Right ventricle myocardium inferior (tissue), 1 donor: ENCODE measurements around the gene AS3MT. TPM values are rescaled to one million over a fixed set of nuclear protein-coding genes. Genes with fewer than 3 reads are reported as not detected.

Experiments
- ATAC-seq: fragments of 200-7000 bp; cut with Tn5 transposase; one replicate; pipeline ENCODE4 v1.9.1; 2020; ENCODE audit warnings: mild to moderate bottlenecking, moderate library complexity
- DNase-seq: peaks from one replicate; pipeline ENCODE4 v3.0.0; 2021; ENCODE audit errors: missing footprints
- intact Hi-C: fragments of 100-400 bp; cut with DNase I; formaldehyde crosslinking; loops from one replicate; pipeline ENCODE4 v1.11.0; 2022
- total RNA-seq: library from RNA; stranded (reverse); fragmentation: NEBNext Ultra II Directional; extraction: Animal tissue kit (Norgen Biotek cat#: 25700); gene quantifications from one replicate; pipeline ENCODE4 v1.2.1, GENCODE V29; 2021
- donor health status: DM: no; HTN: yes; CAD: no; lungs with severe emphysema.

AS3MT gene
- total RNA-seq, 1 donor from 2014 or later: 14.6 TPM

- intact Hi-C loops: no loop called here
These were observed 76.7 kb downstream of the AS3MT start for GRCh38 chr10:102945962-102946361.

DNA sequence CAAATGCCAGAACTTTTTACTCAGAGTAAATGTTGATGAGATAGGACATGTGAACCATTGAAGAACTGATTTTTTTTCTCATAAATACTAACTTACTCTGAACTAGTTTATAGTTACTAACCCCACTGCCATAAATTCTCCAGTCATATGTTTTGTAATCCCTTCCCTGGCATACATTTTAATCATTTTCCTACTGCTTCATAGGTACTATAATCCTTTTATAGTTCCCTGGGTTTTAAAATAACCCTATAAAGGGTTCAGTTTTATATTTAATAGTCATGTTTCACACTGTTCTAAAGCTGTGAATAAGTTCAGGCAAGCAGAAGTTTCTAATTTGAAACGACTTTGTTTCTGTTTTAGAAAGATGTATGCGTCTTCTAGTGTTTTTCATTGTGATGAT, 77.7 kb downstream of the AS3MT start:
- ATAC-seq (no peak), DNase-seq (no peak)
- intact Hi-C loops: no loop called here

More at GRCh38 chr10:102945962-102946361, 76.7 kb downstream of the AS3MT start:
- no peak for ATAC-seq
- DNase-seq: no peak

- intact Hi-C loops: no loop called here
- ATAC-seq: no peak
- no peak for DNase-seq
These were observed 78.9 kb downstream of the AS3MT start for GRCh38 chr10:102948176-102948575.

GRCh38 chr10:102948786-102949185, 79.5 kb downstream of the AS3MT start:
- DNase-seq: no peak
- intact Hi-C loops: no loop called here
- ATAC-seq: no peak

DNA sequence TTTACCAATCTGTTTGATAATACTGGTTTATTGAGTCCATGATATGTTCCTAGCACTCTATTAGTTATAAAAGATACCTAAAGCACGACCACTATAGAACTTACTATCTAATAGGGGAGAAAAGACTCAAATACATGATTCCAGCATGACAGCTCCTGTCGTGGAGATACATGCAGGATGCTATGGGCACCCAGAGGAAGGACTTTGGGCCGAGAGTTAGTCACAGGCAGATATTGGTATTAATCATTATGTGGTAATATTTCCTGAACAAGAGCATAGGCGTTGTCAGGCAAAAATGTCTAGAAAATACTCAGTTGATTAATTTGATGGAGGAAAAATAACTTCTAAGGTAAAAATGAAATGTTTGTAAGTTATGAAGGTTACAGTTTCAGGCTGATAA, 80.6 kb downstream of the AS3MT start:
- ATAC-seq (no peak), DNase-seq (no peak)
- intact Hi-C loops: no loop called here

- intact Hi-C loops: no loop called here
- ATAC-seq (no peak), DNase-seq (no peak)
These were observed 82.0 kb downstream of the AS3MT start for GRCh38 chr10:102951316-102951715.

Other genes starting within 250 kb of the AS3MT start
- 109 TPM for gene TRIM8, start 225.0 kb upstream of the AS3MT start, total RNA-seq
- 15.4 TPM for gene ARL3, start 155.1 kb upstream of the AS3MT start, total RNA-seq
- gene SFXN2, start 154.8 kb upstream of the AS3MT start, total RNA-seq: 0.68 TPM
- 25.9 TPM for gene WBP1L, start 125.5 kb upstream of the AS3MT start, total RNA-seq
- not detected for gene CYP17A1, start 32.1 kb upstream of the AS3MT start, total RNA-seq
- gene BORCS7, start 15.2 kb upstream of the AS3MT start, total RNA-seq: 12.3 TPM
- 3.0 TPM for gene CNNM2, start 48.8 kb downstream of the AS3MT start, total RNA-seq